Loucy (cell line): ENCODE data around the gene EEPD1.
A peak's percentile ranks its signal among the peaks of the same experiment; 100 is the strongest.

ENCODE experiments used
- H2AFZ ChIP-seq: fragments of 200-600 bp; sonication (generic); 2 replicates; pipeline ENCODE4 v1.6.0; 2016; ENCODE audit warnings: antibody characterized with exemption, mild to moderate bottlenecking, low read length, moderate library complexity
- H3F3A ChIP-seq: fragments of 200-600 bp; 2 replicates; pipeline ENCODE4 v1.6.0; 2016; ENCODE audit warnings: antibody characterized with exemption, low read depth, mild to moderate bottlenecking
- H3K27me3 ChIP-seq: fragments of 200-600 bp; sonication (generic); 2 replicates; pipeline ENCODE4 v1.6.1; 2014; ENCODE audit warnings: low read length, mild to moderate bottlenecking; ENCODE audit not compliant: insufficient read depth, poor library complexity, severe bottlenecking
- H3K36me3 ChIP-seq: fragments of 200-600 bp; sonication (generic); 2 replicates; pipeline ENCODE4 v1.6.1; 2016; ENCODE audit warnings: low read length; ENCODE audit not compliant: insufficient read depth
- H3K4me1 ChIP-seq: fragments of 200-600 bp; sonication (generic); 2 replicates; pipeline ENCODE4 v1.5.1; 2014; ENCODE audit warnings: low read length, mild to moderate bottlenecking; ENCODE audit not compliant: insufficient read depth, poor library complexity, severe bottlenecking
- H3K4me2 ChIP-seq: fragments of 200-600 bp; sonication (generic); 2 replicates; pipeline ENCODE4 v1.6.0; 2014; ENCODE audit warnings: antibody characterized with exemption, low read length, low read depth, mild to moderate bottlenecking; ENCODE audit not compliant: poor library complexity, severe bottlenecking
- H3K4me3 ChIP-seq: fragments of 200-600 bp; sonication (generic); 2 replicates; pipeline ENCODE4 v1.5.1; 2014; ENCODE audit warnings: low read length, mild to moderate bottlenecking, mixed read lengths; ENCODE audit not compliant: poor library complexity, severe bottlenecking
- H3K79me2 ChIP-seq: fragments of 200-600 bp; sonication (generic); 2 replicates; pipeline ENCODE4 v1.6.1; 2014; ENCODE audit warnings: low read length; ENCODE audit not compliant: insufficient read depth
- H3K9ac ChIP-seq: fragments of 200-600 bp; sonication (generic); 2 replicates; pipeline ENCODE4 v1.6.0; 2014; ENCODE audit warnings: mild to moderate bottlenecking, low read depth, low read length, moderate library complexity; ENCODE audit not compliant: poor library complexity, severe bottlenecking
- H3K9me2 ChIP-seq: fragments of 200-600 bp; sonication (generic); replicated peaks from 2 replicates; pipeline ENCODE4 v1.6.1; 2016; ENCODE audit warnings: low read depth, low read length, mixed read lengths
- H3K9me3 ChIP-seq: fragments of 200-600 bp; sonication (generic); 2 replicates; pipeline ENCODE4 v1.6.1; 2014; ENCODE audit warnings: mild to moderate bottlenecking, antibody characterized with exemption, low read length, low read depth; ENCODE audit not compliant: insufficient read depth
- H4K20me1 ChIP-seq: fragments of 200-600 bp; sonication (generic); 2 replicates; pipeline ENCODE4 v1.6.0; 2014; ENCODE audit warnings: antibody characterized with exemption, low read length, mild to moderate bottlenecking; ENCODE audit not compliant: insufficient read depth, poor library complexity, severe bottlenecking
- CTCF ChIP-seq: fragments of 200-600 bp; sonication (generic); conservative IDR thresholded peaks from 2 replicates; pipeline ENCODE4 v1.5.1; 2014; ENCODE audit warnings: mild to moderate bottlenecking, antibody characterized with exemption, low read length
- EZH2phosphoT487 ChIP-seq: fragments of 200-600 bp; IDR thresholded peaks from 2 replicates; pipeline ENCODE4 v1.6.1; 2018; ENCODE audit warnings: antibody characterized with exemption, mild to moderate bottlenecking, moderate library complexity, borderline replicate concordance

Gene EEPD1

GRCh38 chr7:36280840-36281812 lies 128.1 kb downstream of the EEPD1 start:
- Histone ChIP-seq H3K9me3 (no peaks in the 10 kb centered on the region), H3K4me1 (peaks cover 59% of the 10 kb centered on the region), H3K27me3 (no peaks in the 10 kb centered on the region), H3K9ac (no peak overlapping the region), H3K4me3 (no peak overlapping the region), H4K20me1 (no peaks in the 10 kb centered on the region), H3K9me2 (no peaks in the 10 kb centered on the region), H3F3A (0 out of 2 replicates have a peak, but pooled peaks cover 13% of the 10 kb centered on the region), H2AFZ (no peak overlapping the region), H3K4me2 (peak overlapping the region; percentile 70), H3K36me3 (no peaks in the 10 kb centered on the region), H3K79me2 (no peaks in the 10 kb centered on the region)
- no peak for TF ChIP-seq EZH2phosphoT487
- TF ChIP-seq CTCF, result no peak

- peak overlapping the region; percentile 70 for H3K4me2 ChIP-seq
- no peak overlapping the region for H3K4me3 ChIP-seq
- no peaks in the 10 kb centered on the region for H3K79me2 ChIP-seq
- H3K9me3 ChIP-seq, result no peaks in the 10 kb centered on the region
- no peaks in the 10 kb centered on the region for H3K9me2 ChIP-seq
- no peaks in the 10 kb centered on the region for H3K36me3 ChIP-seq
- no peaks in the 10 kb centered on the region for H4K20me1 ChIP-seq
- H3K4me1 ChIP-seq, result peaks cover 64% of the 10 kb centered on the region
- H3F3A ChIP-seq, result 0 out of 2 replicates have a peak, but pooled peaks cover 13% of the 10 kb centered on the region
- no peaks in the 10 kb centered on the region for H3K27me3 ChIP-seq
- H3K9ac ChIP-seq, result peak overlapping the region; percentile 65
- H2AFZ ChIP-seq, result no peak overlapping the region
- TF ChIP-seq CTCF (no peak), EZH2phosphoT487 (no peak)
Measured at GRCh38 chr7:36281945-36282717, 129.1 kb downstream of the EEPD1 start.

GRCh38 chr7:36283181-36283580 lies 130.1 kb downstream of the EEPD1 start:
- H3K79me2 ChIP-seq, result no peaks in the 10 kb centered on the region
- no peak for TF ChIP-seq CTCF
- TF ChIP-seq EZH2phosphoT487, result no peak
- H3K4me1 ChIP-seq, result peaks cover 71% of the 10 kb centered on the region

More at GRCh38 chr7:36283181-36283580, 130.1 kb downstream of the EEPD1 start:
- H3K9me2 ChIP-seq, result no peaks in the 10 kb centered on the region
- H3K4me3 ChIP-seq, result peak overlapping the region; percentile 46
- H4K20me1 ChIP-seq, result no peaks in the 10 kb centered on the region
- peak overlapping the region; percentile 65 for H3K9ac ChIP-seq
- H3F3A ChIP-seq, result 0 out of 2 replicates have a peak, but pooled peaks cover 13% of the 10 kb centered on the region
- H2AFZ ChIP-seq, result peak overlapping the region; percentile 6; the same call in 1 of the 2 replicates
- H3K9me3 ChIP-seq, result no peaks in the 10 kb centered on the region
- no peaks in the 10 kb centered on the region for H3K27me3 ChIP-seq
- H3K36me3 ChIP-seq, result no peaks in the 10 kb centered on the region
- peak overlapping the region; percentile 70 for H3K4me2 ChIP-seq
